HepG2 (cell line): ENCODE measurements around the gene SP110. TPM values are rescaled to one million over a fixed set of nuclear protein-coding genes. Genes with fewer than 3 reads are reported as not detected.

Experiments
- ATF7 ChIP-seq, 2 experiments: fragments of 450-650 bp in 1 of 2; sonication (generic) in 1 of 2; formaldehyde crosslinking in 1 of 2; IDR thresholded peaks; 2 replicates each; pipeline versions ENCODE4 v1.4.0 to v1.6.1; 2016 to 2020; ENCODE audit warnings: antibody characterized with exemption in 1 of 2, mild to moderate bottlenecking in 1 of 2, missing genetic modification reagents in 1 of 2
- BCL6 ChIP-seq: IDR thresholded peaks from 2 replicates; pipeline ENCODE4 v1.6.1; 2016; ENCODE audit warnings: missing genetic modification reagents, missing compliant biosample characterization
- DDIT3 ChIP-seq: sonication (generic); formaldehyde crosslinking; IDR thresholded peaks from 2 replicates; pipeline ENCODE4 v1.4.0; 2020; ENCODE audit warnings: mild to moderate bottlenecking, missing genetic modification reagents
- EP300 ChIP-seq, 3 experiments: sonication (generic) in 1 of 3; formaldehyde crosslinking in 1 of 3; IDR thresholded peaks; 2 replicates each; pipeline versions ENCODE4 v1.5.1 to v1.6.1; 2011 to 2020; ENCODE audit warnings: low read depth in 2 of 3, low read length in 2 of 3, borderline replicate concordance in 1 of 3, improper control_type of control experiment in 1 of 3, mild to moderate bottlenecking in 1 of 3, missing genetic modification reagents in 1 of 3, moderate library complexity in 1 of 3
- FOXA1 ChIP-seq, 2 experiments: fragments of 450-650 bp in 1 of 2; sonication (generic) in 1 of 2; formaldehyde crosslinking in 1 of 2; IDR thresholded peaks; 2 replicates each; pipeline versions ENCODE4 v1.4.0 to v1.6.1; 2016 to 2020; ENCODE audit warnings: missing genetic modification reagents in 1 of 2
- FOXA3 ChIP-seq: IDR thresholded peaks from 2 replicates; pipeline ENCODE4 v1.6.1; 2016; ENCODE audit warnings: missing genetic modification reagents, missing compliant biosample characterization
- PBX2 ChIP-seq: IDR thresholded peaks from 2 replicates; pipeline ENCODE4 v1.6.1; 2016; ENCODE audit warnings: control low read depth
- POLR2G ChIP-seq: fragments of 200-400 bp; formaldehyde crosslinking; IDR thresholded peaks from 2 replicates; pipeline ENCODE4 v1.6.1; 2018; ENCODE audit warnings: mild to moderate bottlenecking, low read depth, low read length, moderate library complexity
- PREB ChIP-seq: sonication (generic); formaldehyde crosslinking; IDR thresholded peaks from 2 replicates; pipeline ENCODE4 v1.4.0; 2020; ENCODE audit warnings: missing genetic modification reagents
- SIN3A ChIP-seq: IDR thresholded peaks from 2 replicates; pipeline ENCODE4 v1.6.1; 2011; ENCODE audit warnings: low read depth, mild to moderate bottlenecking, control low read depth, low read length, borderline replicate concordance
- STAG1 ChIP-seq: sonication (generic); formaldehyde crosslinking; IDR thresholded peaks from 2 replicates; pipeline ENCODE4 v1.4.0; 2020; ENCODE audit warnings: missing genetic modification reagents
- ZBTB33 ChIP-seq: sonication (generic); formaldehyde crosslinking; IDR thresholded peaks from 2 replicates; pipeline ENCODE4 v1.4.0; 2020; ENCODE audit warnings: missing genetic modification reagents
- ZNF138 ChIP-seq: sonication (generic); formaldehyde crosslinking; IDR thresholded peaks from 2 replicates; pipeline ENCODE4 v1.5.0; 2020; ENCODE audit warnings: mild to moderate bottlenecking, low read depth, missing genetic modification reagents
- ZNF274 ChIP-seq: sonication (generic); formaldehyde crosslinking; IDR thresholded peaks from 2 replicates; pipeline ENCODE4 v1.5.1; 2020; ENCODE audit warnings: mild to moderate bottlenecking, missing genetic modification reagents
- ZNF333 ChIP-seq: sonication (generic); formaldehyde crosslinking; IDR thresholded peaks from 2 replicates; pipeline ENCODE4 v1.4.0; 2020; ENCODE audit warnings: mild to moderate bottlenecking, missing genetic modification reagents, borderline replicate concordance
- ZNF44 ChIP-seq: sonication (generic); formaldehyde crosslinking; IDR thresholded peaks from 2 replicates; pipeline ENCODE4 v1.5.1; 2020; ENCODE audit warnings: mild to moderate bottlenecking, missing genetic modification reagents
- ZNF484 ChIP-seq: sonication (generic); formaldehyde crosslinking; IDR thresholded peaks from 2 replicates; pipeline ENCODE4 v1.5.1; 2020; ENCODE audit warnings: mild to moderate bottlenecking, low read depth, missing genetic modification reagents, borderline replicate concordance
- ZNF512 ChIP-seq: sonication (generic); formaldehyde crosslinking; IDR thresholded peaks from 2 replicates; pipeline ENCODE4 v1.4.0; 2020; ENCODE audit warnings: mild to moderate bottlenecking, missing genetic modification reagents
- ZNF547 ChIP-seq: sonication (generic); formaldehyde crosslinking; IDR thresholded peaks from 2 replicates; pipeline ENCODE4 v1.5.1; 2020; ENCODE audit warnings: mild to moderate bottlenecking, missing genetic modification reagents
- ZNF549 ChIP-seq: sonication (generic); formaldehyde crosslinking; IDR thresholded peaks from 2 replicates; pipeline ENCODE4 v1.5.0; 2020; ENCODE audit warnings: missing genetic modification reagents
- ZNF557 ChIP-seq: sonication (generic); formaldehyde crosslinking; IDR thresholded peaks from 2 replicates; pipeline ENCODE4 v1.4.0; 2020; ENCODE audit warnings: missing genetic modification reagents
- ZNF558 ChIP-seq: sonication (generic); formaldehyde crosslinking; IDR thresholded peaks from 2 replicates; pipeline ENCODE4 v1.9.0; 2022; ENCODE audit warnings: mild to moderate bottlenecking, missing genetic modification reagents, borderline replicate concordance
- polyA plus RNA-seq, 8 experiments: library from polyadenylated mRNA; depleted of rRNA in 3 of 8; stranded (reverse) in 7 of 8; unstranded in 1 of 8; fragments of >200 nt; fragmentation: Illumina TruSeq in 4 of 8; extraction: Trizol in 4 of 8; gene quantifications; 2 replicates each; pipeline versions ENCODE4 v1.2.1 to v1.2.3, GENCODE V29; 2011 to 2016; ENCODE audit warnings: low read depth in 4 of 8, missing spikeins in 1 of 8, mixed read lengths in 1 of 8; ENCODE audit not compliant: insufficient read depth in 1 of 8
- total RNA-seq, 5 experiments: library from RNA; depleted of rRNA; stranded (reverse); fragments of >200 nt; fragmentation: Illumina TruSeq; extraction: Trizol; gene quantifications; 2 replicates each; pipeline ENCODE4 v1.2.3, GENCODE V29; 2016; ENCODE audit warnings: low read depth in 1 of 5

Gene SP110
- total and polyA plus RNA-seq, 2 of the 13 experiments (the other 11 are each of a cell fraction or from before 2014, with no cell fraction given), result 7.9 to 10.4 TPM

GRCh38 chr2:230219419-230220331, at the start of gene SP110 (continued):
- no peak for TF ChIP-seq ATF7 (IDR thresholded peaks at IDR 0.05)
- TF ChIP-seq ATF7 (CRISPR knock-in tag; IDR thresholded peaks at IDR 0.05), result no peak
- TF ChIP-seq SIN3A, result peak; percentile 48; the same call in 1 of the 2 replicates
- TF ChIP-seq FOXA1 (IDR thresholded peaks at IDR 0.05), result no peak
- TF ChIP-seq FOXA1 (CRISPR knock-in tag; IDR thresholded peaks at IDR 0.05), result no peak
- TF ChIP-seq ZNF549 (CRISPR knock-in tag), result no peak
- peak; percentile 21; the same call in 1 of the 2 replicates for TF ChIP-seq BCL6 (CRISPR knock-in tag)
- TF ChIP-seq DDIT3, result no peak
- no peak for TF ChIP-seq ZNF274
- peak; percentile 87 for TF ChIP-seq POLR2G
- no peak for TF ChIP-seq PREB (CRISPR knock-in tag)
- TF ChIP-seq ZNF44 (CRISPR knock-in tag), result no peak
- peak; percentile 80; the same call in 1 of the 2 replicates for TF ChIP-seq ZNF558
- TF ChIP-seq ZBTB33 (CRISPR knock-in tag), result no peak
- TF ChIP-seq STAG1 (CRISPR knock-in tag), result no peak
- TF ChIP-seq PBX2 (CRISPR knock-in tag), result 0 out of 2 replicates have a peak, but pooled peaks have one; percentile 29
- no peak for TF ChIP-seq ZNF333 (CRISPR knock-in tag)
- TF ChIP-seq EP300 (IDR thresholded peaks at IDR 0.05; ENCODE audit: low read depth in 2 of 2, low read length in 2 of 2), result no peak
- TF ChIP-seq EP300 (CRISPR knock-in tag; IDR thresholded peaks at IDR 0.05; ENCODE audit: borderline replicate concordance), result no peak
- no peak for TF ChIP-seq ZNF547 (CRISPR knock-in tag)
- no peak for TF ChIP-seq ZNF138
- TF ChIP-seq ZNF512 (CRISPR knock-in tag), result no peak
- TF ChIP-seq ZNF484 (CRISPR knock-in tag), result no peak
- no peak for TF ChIP-seq ZNF557 (CRISPR knock-in tag)
- 0 out of 2 replicates have a peak, but pooled peaks have one; percentile 22 for TF ChIP-seq FOXA3 (CRISPR knock-in tag)
